ENCODE data around the gene MDFIC.

The MDFIC gene

DNA sequence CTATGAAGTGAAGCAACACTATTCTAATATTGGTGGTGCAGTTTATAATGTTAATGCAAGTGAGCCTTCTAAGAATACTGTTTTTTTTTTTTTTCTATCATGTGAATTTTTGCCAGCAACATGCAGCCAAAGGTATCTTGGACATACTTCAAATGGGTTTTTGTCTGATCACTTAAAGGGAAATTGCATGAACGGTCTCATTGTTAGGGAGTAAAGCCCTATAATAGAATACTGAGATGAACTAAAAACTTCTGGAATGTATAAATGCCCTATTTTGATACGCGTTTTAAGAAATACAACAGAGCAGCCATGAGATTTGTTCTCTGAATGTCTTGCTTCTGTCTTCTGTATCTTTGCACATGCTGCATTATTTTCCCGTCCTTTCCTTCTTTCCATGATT lies 10.5 kb upstream of the MDFIC start:
- H3K4me1 Mint-ChIP-seq, result peaks cover 9% of the 10 kb centered on the region
- no peaks in the 10 kb centered on the region for H3K27me3 Mint-ChIP-seq
- ATAC-seq (replicated peaks; ENCODE audit: extremely low read depth, poor library complexity, severe bottlenecking), result no peak
- DNase-seq (ENCODE audit: low spot score in 2 of 2), result no peak
- no peak overlapping the region for H3K4me3 Mint-ChIP-seq
- no peaks in the 10 kb centered on the region for H3K9me3 Mint-ChIP-seq
- H3K27ac Mint-ChIP-seq (ENCODE audit: low read depth), result no peak overlapping the region
- H3K36me3 Mint-ChIP-seq (ENCODE audit: insufficient read depth), result no peaks in the 10 kb centered on the region

DNA sequence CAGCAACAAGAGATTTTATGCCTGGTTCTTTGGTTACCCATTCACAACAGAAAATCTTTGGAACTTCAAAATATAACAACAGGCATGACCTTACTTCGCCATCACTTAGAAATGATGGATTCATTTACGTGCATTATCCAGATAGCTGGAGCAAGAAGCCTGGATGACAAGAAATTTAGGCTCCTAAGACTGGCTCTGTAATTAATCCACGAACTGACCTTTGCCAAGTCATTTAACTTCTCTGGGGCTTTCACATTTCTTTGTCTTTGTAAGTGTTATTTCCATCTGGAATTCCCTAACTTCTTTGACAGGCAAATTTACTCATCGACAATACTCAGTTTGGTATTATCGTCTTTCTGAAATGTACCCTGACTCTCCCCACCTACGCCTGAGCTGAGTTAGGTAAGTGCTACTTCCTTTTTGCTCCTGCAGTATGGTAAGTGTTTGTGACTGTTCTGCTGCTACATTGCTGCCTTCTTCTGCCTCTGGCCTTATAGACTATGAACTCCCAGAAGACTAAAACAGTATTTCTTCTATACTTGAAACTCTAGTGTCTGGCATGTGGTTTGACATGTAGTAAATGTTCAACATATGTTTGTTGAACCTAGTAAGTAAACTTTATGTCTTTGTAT lies 5.5 kb upstream of the MDFIC start:
- Mint-ChIP-seq H3K27ac (ENCODE audit: low read depth) (peak overlapping the region; percentile 75), H3K4me1 (peaks cover 31% of the 10 kb centered on the region), H3K27me3 (no peaks in the 10 kb centered on the region), H3K4me3 (peak overlapping the region; percentile 48), H3K36me3 (ENCODE audit: insufficient read depth) (peaks cover 2% of the 10 kb centered on the region), H3K9me3 (no peaks in the 10 kb centered on the region)
- ATAC-seq (replicated peaks; ENCODE audit: extremely low read depth, poor library complexity, severe bottlenecking) (peak; percentile 84), DNase-seq (ENCODE audit: low spot score in 2 of 2) (no peak)

- Mint-ChIP-seq H3K36me3 (ENCODE audit: insufficient read depth) (peaks cover 8% of the 10 kb centered on the region), H3K27ac (ENCODE audit: low read depth) (peak overlapping the region; percentile 75), H3K4me3 (peak overlapping the region; percentile 48), H3K27me3 (no peaks in the 10 kb centered on the region), H3K9me3 (no peaks in the 10 kb centered on the region), H3K4me1 (peaks cover 36% of the 10 kb centered on the region)
- no peak for DNase-seq (ENCODE audit: low spot score in 2 of 2)
- ATAC-seq (replicated peaks; ENCODE audit: extremely low read depth, poor library complexity, severe bottlenecking), result no peak
Observed at GRCh38 chr7:114917211-114917839, 4.6 kb upstream of the MDFIC start.

GRCh38 chr7:114919587-114919986 lies 2.3 kb upstream of the MDFIC start:
- Mint-ChIP-seq H3K36me3 (ENCODE audit: insufficient read depth) (peaks cover 15% of the 10 kb centered on the region), H3K4me1 (peaks cover 36% of the 10 kb centered on the region)

GRCh38 chr7:114921631-114922025 lies 266 bp upstream of the MDFIC start:
- DNase-seq (ENCODE audit: low spot score in 2 of 2) (no peak), ATAC-seq (replicated peaks; ENCODE audit: extremely low read depth, poor library complexity, severe bottlenecking) (no peak)
- Mint-ChIP-seq H3K36me3 (ENCODE audit: insufficient read depth) (peaks cover 15% of the 10 kb centered on the region), H3K4me3 (peak overlapping the region; percentile 94), H3K27ac (ENCODE audit: low read depth) (peak overlapping the region; percentile 98), H3K9me3 (no peaks in the 10 kb centered on the region), H3K4me1 (peaks cover 36% of the 10 kb centered on the region), H3K27me3 (no peaks in the 10 kb centered on the region)

More at GRCh38 chr7:114919587-114919986, 2.3 kb upstream of the MDFIC start:
- no peaks in the 10 kb centered on the region for H3K9me3 Mint-ChIP-seq
- no peak overlapping the region for H3K27ac Mint-ChIP-seq (ENCODE audit: low read depth)
- no peak for DNase-seq (ENCODE audit: low spot score in 2 of 2)
- no peaks in the 10 kb centered on the region for H3K27me3 Mint-ChIP-seq
- no peak for ATAC-seq (replicated peaks; ENCODE audit: extremely low read depth, poor library complexity, severe bottlenecking)
- no peak overlapping the region for H3K4me3 Mint-ChIP-seq

DNA sequence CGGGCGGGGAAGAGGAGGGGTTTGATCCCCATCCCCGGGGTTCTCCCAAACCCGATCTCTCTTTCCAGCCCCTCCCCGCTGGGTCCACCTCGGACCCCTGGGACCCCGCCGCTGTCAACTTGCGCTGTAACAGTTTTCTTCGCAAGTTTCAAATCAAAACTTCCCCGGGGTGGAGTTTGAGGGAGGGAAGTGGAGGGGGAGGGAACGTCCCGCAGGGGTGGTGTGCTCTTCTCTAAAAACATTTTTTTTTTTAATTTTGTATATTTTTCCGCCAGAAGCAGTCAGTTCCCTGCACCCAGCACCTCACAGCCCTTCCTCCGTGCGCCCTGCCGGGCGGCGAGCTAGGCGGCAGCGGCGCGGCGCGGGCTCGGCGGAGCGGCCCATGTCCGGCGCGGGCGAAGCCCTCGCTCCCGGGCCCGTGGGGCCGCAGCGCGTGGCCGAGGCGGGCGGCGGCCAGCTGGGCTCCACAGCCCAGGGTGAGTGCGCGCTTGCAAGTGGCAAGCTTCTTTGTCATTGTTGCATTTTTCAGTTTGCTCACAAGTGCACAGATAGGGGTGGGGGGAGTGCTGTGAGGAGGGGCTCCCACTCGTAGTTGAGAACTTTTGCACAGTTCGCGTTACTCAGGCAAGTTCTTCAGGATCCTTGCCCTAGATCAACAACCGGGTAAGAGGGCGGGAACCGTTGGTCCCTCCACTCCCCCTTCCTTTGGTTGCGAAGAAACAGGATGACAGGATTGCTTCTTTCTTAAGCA lies 933 bp downstream of the MDFIC start:
- Mint-ChIP-seq H3K4me1 (peaks cover 31% of the 10 kb centered on the region), H3K36me3 (ENCODE audit: insufficient read depth) (peaks cover 15% of the 10 kb centered on the region), H3K9me3 (no peaks in the 10 kb centered on the region), H3K27ac (ENCODE audit: low read depth) (peak overlapping the region; percentile 98), H3K4me3 (peak overlapping the region; percentile 94), H3K27me3 (no peaks in the 10 kb centered on the region)
- peak; percentile 74 for ATAC-seq (replicated peaks; ENCODE audit: extremely low read depth, poor library complexity, severe bottlenecking)
- peak; percentile 18 to 25 for DNase-seq (ENCODE audit: low spot score in 2 of 2)

DNA sequence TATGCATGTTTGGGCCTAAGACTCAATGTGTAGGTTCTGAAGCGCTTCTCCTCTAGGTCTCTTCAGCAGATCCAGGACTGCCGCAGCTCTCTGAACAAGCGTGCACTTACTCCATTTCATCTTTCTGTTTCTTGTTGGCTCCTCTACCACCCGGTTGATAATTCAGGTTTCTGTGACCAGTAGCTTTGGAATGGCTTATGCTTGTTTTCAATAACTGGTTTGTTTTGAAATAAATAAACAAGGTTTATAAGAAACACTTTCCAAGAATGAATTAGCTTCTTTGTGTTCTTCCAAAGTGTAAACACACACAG lies 1.5 kb downstream of the MDFIC start:
- peak overlapping the region; percentile 98 for H3K27ac Mint-ChIP-seq (ENCODE audit: low read depth)
- ATAC-seq (replicated peaks; ENCODE audit: extremely low read depth, poor library complexity, severe bottlenecking), result peak; percentile 47
- no peaks in the 10 kb centered on the region for H3K27me3 Mint-ChIP-seq
- H3K9me3 Mint-ChIP-seq, result no peaks in the 10 kb centered on the region
- peaks cover 31% of the 10 kb centered on the region for H3K4me1 Mint-ChIP-seq
- H3K4me3 Mint-ChIP-seq, result peak overlapping the region; percentile 94
- H3K36me3 Mint-ChIP-seq (ENCODE audit: insufficient read depth), result peaks cover 15% of the 10 kb centered on the region
- no peak for DNase-seq (ENCODE audit: low spot score in 2 of 2)

DNA sequence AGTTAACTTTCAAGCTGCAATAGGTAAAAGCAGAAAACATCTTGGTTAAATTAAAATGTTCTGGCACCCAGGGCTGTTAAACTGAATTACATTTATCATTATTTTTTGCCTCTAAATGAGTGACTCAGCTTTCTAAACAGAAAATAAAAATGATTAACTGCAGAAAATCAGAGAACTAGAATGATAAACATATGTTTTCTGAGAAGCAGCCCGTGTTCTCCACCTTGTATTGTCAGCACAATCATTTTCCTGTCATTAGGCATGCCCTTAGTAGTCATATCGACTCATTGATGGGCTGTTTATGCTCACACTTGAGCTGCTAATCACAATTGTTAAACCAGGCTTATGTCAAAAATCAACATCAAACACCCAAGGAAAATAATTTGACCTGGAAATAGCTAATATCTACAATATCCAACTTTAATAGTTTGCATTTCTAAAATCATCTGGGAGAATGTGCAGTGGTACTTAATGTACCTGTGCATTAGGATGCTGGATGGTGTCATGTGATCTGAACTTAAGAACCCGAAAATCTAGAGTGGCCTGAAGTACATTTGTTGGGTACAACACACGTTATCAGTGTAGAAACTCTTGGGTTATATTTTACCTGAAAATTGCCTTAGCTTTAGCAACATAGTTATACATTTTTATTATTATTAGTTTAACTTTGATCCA lies 2.3 kb downstream of the MDFIC start:
- no peaks in the 10 kb centered on the region for H3K9me3 Mint-ChIP-seq
- no peaks in the 10 kb centered on the region for H3K27me3 Mint-ChIP-seq
- H3K4me3 Mint-ChIP-seq, result peak overlapping the region; percentile 94
- peaks cover 31% of the 10 kb centered on the region for H3K4me1 Mint-ChIP-seq
- H3K27ac Mint-ChIP-seq (ENCODE audit: low read depth), result peak overlapping the region; percentile 98
- peaks cover 15% of the 10 kb centered on the region for H3K36me3 Mint-ChIP-seq (ENCODE audit: insufficient read depth)
- ATAC-seq (replicated peaks; ENCODE audit: extremely low read depth, poor library complexity, severe bottlenecking) (no peak), DNase-seq (ENCODE audit: low spot score in 2 of 2) (no peak)

GRCh38 chr7:114925434-114925833 lies 3.5 kb downstream of the MDFIC start:
- ATAC-seq (replicated peaks; ENCODE audit: extremely low read depth, poor library complexity, severe bottlenecking), result no peak
- H3K27me3 Mint-ChIP-seq, result no peaks in the 10 kb centered on the region
- peaks cover 24% of the 10 kb centered on the region for H3K4me1 Mint-ChIP-seq
- H3K27ac Mint-ChIP-seq (ENCODE audit: low read depth), result peak overlapping the region; percentile 73
- no peak for DNase-seq (ENCODE audit: low spot score in 2 of 2)
- H3K9me3 Mint-ChIP-seq, result no peaks in the 10 kb centered on the region
- peak overlapping the region; percentile 94 for H3K4me3 Mint-ChIP-seq
- H3K36me3 Mint-ChIP-seq (ENCODE audit: insufficient read depth), result peaks cover 15% of the 10 kb centered on the region

DNA sequence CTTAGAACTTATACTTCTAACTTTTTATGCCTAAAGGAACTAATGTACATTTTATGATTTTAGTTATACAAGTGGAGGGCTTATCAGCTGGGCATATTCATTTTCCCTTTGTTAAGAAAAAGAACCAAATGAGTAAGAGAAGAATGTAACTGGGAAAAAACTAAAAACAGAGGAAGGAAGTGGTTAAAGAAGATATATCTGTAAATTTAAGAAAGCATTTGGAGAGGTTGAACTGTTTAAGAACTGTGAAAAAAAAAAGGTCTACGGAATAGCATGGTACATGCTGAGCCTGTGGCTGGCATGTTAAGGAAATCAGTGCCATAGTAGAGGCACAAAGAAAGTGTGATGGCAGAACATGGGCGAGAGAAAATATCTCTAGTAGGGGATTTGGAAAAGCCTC lies 6.2 kb downstream of the MDFIC start:
- no peak overlapping the region for H3K4me3 Mint-ChIP-seq
- no peak for ATAC-seq (replicated peaks; ENCODE audit: extremely low read depth, poor library complexity, severe bottlenecking)
- H3K4me1 Mint-ChIP-seq, result peaks cover 41% of the 10 kb centered on the region
- H3K27me3 Mint-ChIP-seq, result no peaks in the 10 kb centered on the region
- H3K27ac Mint-ChIP-seq (ENCODE audit: low read depth), result no peak overlapping the region
- DNase-seq (ENCODE audit: low spot score in 2 of 2), result no peak
- H3K9me3 Mint-ChIP-seq, result no peaks in the 10 kb centered on the region
- H3K36me3 Mint-ChIP-seq (ENCODE audit: insufficient read depth), result peaks cover 3% of the 10 kb centered on the region

GRCh38 chr7:114929570-114929969 lies 7.7 kb downstream of the MDFIC start:
- ATAC-seq (replicated peaks; ENCODE audit: extremely low read depth, poor library complexity, severe bottlenecking) (no peak), DNase-seq (ENCODE audit: low spot score in 2 of 2) (no peak)
- Mint-ChIP-seq H3K9me3 (no peaks in the 10 kb centered on the region), H3K36me3 (ENCODE audit: insufficient read depth) (no peaks in the 10 kb centered on the region), H3K4me3 (no peak overlapping the region), H3K27ac (ENCODE audit: low read depth) (no peak overlapping the region), H3K27me3 (no peaks in the 10 kb centered on the region), H3K4me1 (peaks cover 56% of the 10 kb centered on the region)

GRCh38 chr7:114930107-114930661 lies 8.3 kb downstream of the MDFIC start:
- DNase-seq (ENCODE audit: low spot score in 2 of 2) (no peak), ATAC-seq (replicated peaks; ENCODE audit: extremely low read depth, poor library complexity, severe bottlenecking) (no peak)
- Mint-ChIP-seq H3K9me3 (no peaks in the 10 kb centered on the region), H3K4me1 (peaks cover 59% of the 10 kb centered on the region), H3K36me3 (ENCODE audit: insufficient read depth) (no peaks in the 10 kb centered on the region), H3K27ac (ENCODE audit: low read depth) (no peak overlapping the region), H3K4me3 (no peak overlapping the region), H3K27me3 (no peaks in the 10 kb centered on the region)
